ENCODE results near the gene CTNNA3. TPM values are rescaled to one million over a fixed set of nuclear protein-coding genes. Genes with fewer than 3 reads are reported as not detected.

The CTNNA3 gene
- total RNA-seq, 1 experiment from 2014 or later = 0.85 TPM

DNA sequence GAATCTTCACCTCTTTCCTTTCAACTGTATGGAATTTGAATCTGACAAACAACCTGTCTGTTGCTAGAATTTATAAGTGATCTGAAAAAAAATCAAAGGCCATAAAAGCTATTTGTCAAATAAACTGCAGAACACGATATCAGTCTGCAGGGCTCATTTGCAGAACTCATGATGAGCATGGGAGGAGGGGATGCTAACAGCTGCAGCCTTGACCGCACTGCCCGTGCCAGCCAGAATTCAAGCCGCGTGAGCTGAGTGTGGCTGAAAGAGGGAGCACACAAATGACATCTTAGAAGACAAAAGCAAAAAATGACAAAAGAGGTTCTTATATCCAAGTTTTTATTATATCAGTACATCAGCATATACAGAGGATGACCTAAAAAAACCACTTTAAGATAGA lies 754.5 kb downstream of the CTNNA3 start:
- Histone ChIP-seq H3K4me3 (ENCODE audit: low read depth in 2 of 2, low read length in 2 of 2) (no peak overlapping the region), H3K27me3 (ENCODE audit: control insufficient read depth, insufficient read depth, low read length) (no peaks in the 10 kb centered on the region), H3K4me1 (ENCODE audit: control insufficient read depth, insufficient read depth, low read length) (no peaks in the 10 kb centered on the region), H3K27ac (ENCODE audit: low read length) (no peak overlapping the region), H3K9me3 (ENCODE audit: control insufficient read depth, insufficient read depth, low read depth, low read length) (no peaks in the 10 kb centered on the region), H3K36me3 (ENCODE audit: control insufficient read depth, insufficient read depth, low read length) (no peaks in the 10 kb centered on the region)
- ATAC-seq = no peak
- intact Hi-C loops (cut with micrococcal nuclease; ENCODE audit: unreplicated experiment) = no loop called here
- DNase-seq (ENCODE audit: low read depth, low spot score) = no peak
- CTCF ChIA-PET = no interaction called here
- POLR2A ChIA-PET = no interaction called here
- TF ChIP-seq POLR2AphosphoS5 (IDR thresholded peaks at IDR 0.05; ENCODE audit: low read depth, low read length) (no peak), SIN3A (IDR thresholded peaks at IDR 0.05; ENCODE audit: borderline replicate concordance, insufficient read depth, low read depth, low read length) (no peak), TCF7L2 (IDR thresholded peaks at IDR 0.05; ENCODE audit: low read depth, low read length) (no peak)
- TF ChIP-seq, protein P1, sequence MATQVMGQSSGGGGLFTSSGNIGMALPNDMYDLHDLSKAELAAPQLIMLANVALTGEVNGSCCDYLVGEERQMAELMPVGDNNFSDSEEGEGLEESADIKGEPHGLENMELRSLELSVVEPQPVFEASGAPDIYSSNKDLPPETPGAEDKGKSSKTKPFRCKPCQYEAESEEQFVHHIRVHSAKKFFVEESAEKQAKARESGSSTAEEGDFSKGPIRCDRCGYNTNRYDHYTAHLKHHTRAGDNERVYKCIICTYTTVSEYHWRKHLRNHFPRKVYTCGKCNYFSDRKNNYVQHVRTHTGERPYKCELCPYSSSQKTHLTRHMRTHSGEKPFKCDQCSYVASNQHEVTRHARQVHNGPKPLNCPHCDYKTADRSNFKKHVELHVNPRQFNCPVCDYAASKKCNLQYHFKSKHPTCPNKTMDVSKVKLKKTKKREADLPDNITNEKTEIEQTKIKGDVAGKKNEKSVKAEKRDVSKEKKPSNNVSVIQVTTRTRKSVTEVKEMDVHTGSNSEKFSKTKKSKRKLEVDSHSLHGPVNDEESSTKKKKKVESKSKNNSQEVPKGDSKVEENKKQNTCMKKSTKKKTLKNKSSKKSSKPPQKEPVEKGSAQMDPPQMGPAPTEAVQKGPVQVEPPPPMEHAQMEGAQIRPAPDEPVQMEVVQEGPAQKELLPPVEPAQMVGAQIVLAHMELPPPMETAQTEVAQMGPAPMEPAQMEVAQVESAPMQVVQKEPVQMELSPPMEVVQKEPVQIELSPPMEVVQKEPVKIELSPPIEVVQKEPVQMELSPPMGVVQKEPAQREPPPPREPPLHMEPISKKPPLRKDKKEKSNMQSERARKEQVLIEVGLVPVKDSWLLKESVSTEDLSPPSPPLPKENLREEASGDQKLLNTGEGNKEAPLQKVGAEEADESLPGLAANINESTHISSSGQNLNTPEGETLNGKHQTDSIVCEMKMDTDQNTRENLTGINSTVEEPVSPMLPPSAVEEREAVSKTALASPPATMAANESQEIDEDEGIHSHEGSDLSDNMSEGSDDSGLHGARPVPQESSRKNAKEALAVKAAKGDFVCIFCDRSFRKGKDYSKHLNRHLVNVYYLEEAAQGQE (IDR thresholded peaks at IDR 0.05; ENCODE audit: insufficient read depth in 1 of 2, low read depth in 2 of 2, low read length in 1 of 2) = no peak
- TF ChIP-seq, protein P2, sequence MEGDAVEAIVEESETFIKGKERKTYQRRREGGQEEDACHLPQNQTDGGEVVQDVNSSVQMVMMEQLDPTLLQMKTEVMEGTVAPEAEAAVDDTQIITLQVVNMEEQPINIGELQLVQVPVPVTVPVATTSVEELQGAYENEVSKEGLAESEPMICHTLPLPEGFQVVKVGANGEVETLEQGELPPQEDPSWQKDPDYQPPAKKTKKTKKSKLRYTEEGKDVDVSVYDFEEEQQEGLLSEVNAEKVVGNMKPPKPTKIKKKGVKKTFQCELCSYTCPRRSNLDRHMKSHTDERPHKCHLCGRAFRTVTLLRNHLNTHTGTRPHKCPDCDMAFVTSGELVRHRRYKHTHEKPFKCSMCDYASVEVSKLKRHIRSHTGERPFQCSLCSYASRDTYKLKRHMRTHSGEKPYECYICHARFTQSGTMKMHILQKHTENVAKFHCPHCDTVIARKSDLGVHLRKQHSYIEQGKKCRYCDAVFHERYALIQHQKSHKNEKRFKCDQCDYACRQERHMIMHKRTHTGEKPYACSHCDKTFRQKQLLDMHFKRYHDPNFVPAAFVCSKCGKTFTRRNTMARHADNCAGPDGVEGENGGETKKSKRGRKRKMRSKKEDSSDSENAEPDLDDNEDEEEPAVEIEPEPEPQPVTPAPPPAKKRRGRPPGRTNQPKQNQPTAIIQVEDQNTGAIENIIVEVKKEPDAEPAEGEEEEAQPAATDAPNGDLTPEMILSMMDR (IDR thresholded peaks at IDR 0.05) = no peak
- no TSS peak for BruUV-seq (replicated peaks)
- in situ Hi-C loops (cut with HindIII; ENCODE audit: low pct_unique_long_range_greater_than_20kb, low sequenced_read_pairs) = no loop called here

- H3K27me3 ChIP-seq (ENCODE audit: control insufficient read depth, insufficient read depth, low read length) = no peaks in the 10 kb centered on the region
- H3K27ac ChIP-seq (ENCODE audit: low read length) = no peak overlapping the region
- in situ Hi-C loops (cut with HindIII; ENCODE audit: low pct_unique_long_range_greater_than_20kb, low sequenced_read_pairs) (no loop called here), intact Hi-C loops (cut with micrococcal nuclease; ENCODE audit: unreplicated experiment) (no loop called here)
- no peak overlapping the region for H3K4me3 ChIP-seq (ENCODE audit: low read depth in 2 of 2, low read length in 2 of 2)
- POLR2A ChIA-PET = no interaction called here
- no peaks in the 10 kb centered on the region for H3K36me3 ChIP-seq (ENCODE audit: control insufficient read depth, insufficient read depth, low read length)
- BruUV-seq (replicated peaks) = no TSS peak
- DNase-seq (ENCODE audit: low read depth, low spot score) (no peak), ATAC-seq (no peak)
- TF ChIP-seq, protein P2 (IDR thresholded peaks at IDR 0.05) = no peak
- TF ChIP-seq POLR2AphosphoS5 (IDR thresholded peaks at IDR 0.05; ENCODE audit: low read depth, low read length) = no peak
- no peak for TF ChIP-seq TCF7L2 (IDR thresholded peaks at IDR 0.05; ENCODE audit: low read depth, low read length)
- TF ChIP-seq, protein P1 (IDR thresholded peaks at IDR 0.05; ENCODE audit: insufficient read depth in 1 of 2, low read depth in 2 of 2, low read length in 1 of 2) = no peak
- TF ChIP-seq SIN3A (IDR thresholded peaks at IDR 0.05; ENCODE audit: borderline replicate concordance, insufficient read depth, low read depth, low read length) = no peak
- H3K9me3 ChIP-seq (ENCODE audit: control insufficient read depth, insufficient read depth, low read depth, low read length) = no peaks in the 10 kb centered on the region
- CTCF ChIA-PET = no interaction called here
- H3K4me1 ChIP-seq (ENCODE audit: control insufficient read depth, insufficient read depth, low read length) = no peaks in the 10 kb centered on the region
Observed at GRCh38 chr10:66940965-66941364, 755.0 kb downstream of the CTNNA3 start.
